Epithelial cell of proximal tubule (primary cell): Measurements from ENCODE around the gene FGD1. TPM values are rescaled to one million over a fixed set of nuclear protein-coding genes. Genes with fewer than 3 reads are reported as not detected.
A peak's percentile ranks its signal among the peaks of the same experiment; 100 is the strongest.
"Not testable (repeated sequence)": the region's sequence is repeated elsewhere in the genome, so short reads cannot be mapped to it uniquely, and the experiment has no call there.

Experiments used
- DNase-seq: peaks from one replicate; pipeline ENCODE4 v3.0.0-alpha.2; 2011; ENCODE audit warnings: low read depth
- H3K4me3 ChIP-seq: 2 replicates; pipeline ENCODE4 v1.5.1; 2011; ENCODE audit warnings: low read depth, mild to moderate bottlenecking, low read length
- CTCF ChIP-seq: conservative IDR thresholded peaks from 2 replicates; pipeline ENCODE4 v1.5.1; 2012; ENCODE audit warnings: low read depth, mild to moderate bottlenecking, low read length
- total RNA-seq: library from RNA; depleted of rRNA; stranded (reverse); fragments of >200 nt; gene quantifications from 2 replicates; pipeline ENCODE4 v1.2.3, GENCODE V29; 2015

FGD1 gene
- total RNA-seq, 1 donor from 2014 or later = 10.2 TPM

DNA sequence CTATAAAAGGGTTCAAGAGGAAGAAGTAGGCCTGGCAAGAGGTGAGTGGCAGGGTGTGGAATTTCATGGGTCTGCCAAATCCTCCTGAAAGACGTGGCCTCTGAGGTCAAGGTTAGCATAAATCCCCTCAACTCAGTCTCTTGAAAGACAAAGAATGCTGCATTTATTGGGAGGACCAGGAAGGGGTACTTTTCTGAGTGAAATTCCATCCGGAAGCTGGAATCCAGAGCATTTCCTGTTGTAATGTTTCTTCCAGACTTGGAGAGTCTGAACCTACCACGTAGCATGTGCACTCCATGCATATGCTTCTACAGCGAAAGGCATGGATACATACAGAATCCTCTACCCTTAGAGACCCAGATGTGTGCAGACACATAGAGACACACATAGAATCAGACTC lies 13.4 kb upstream of the FGD1 start:
- no peak overlapping the region for H3K4me3 ChIP-seq
- DNase-seq = no peak
- no peak for TF ChIP-seq CTCF

GRCh38 chrX:54496936-54497335 lies 902 bp upstream of the FGD1 start:
- no peak overlapping the region for H3K4me3 ChIP-seq
- no peak for DNase-seq
- TF ChIP-seq CTCF = no peak

- peak overlapping the region; percentile 64 for H3K4me3 ChIP-seq
- TF ChIP-seq CTCF = no peak
- DNase-seq = no peak
Measured at GRCh38 chrX:54496517-54496852, 451 bp upstream of the FGD1 start.

- no peak for DNase-seq
- TF ChIP-seq CTCF = no peak
- peak overlapping the region; percentile 64 for H3K4me3 ChIP-seq
Measured at GRCh38 chrX:54494989-54495813, 833 bp downstream of the FGD1 start.

DNA sequence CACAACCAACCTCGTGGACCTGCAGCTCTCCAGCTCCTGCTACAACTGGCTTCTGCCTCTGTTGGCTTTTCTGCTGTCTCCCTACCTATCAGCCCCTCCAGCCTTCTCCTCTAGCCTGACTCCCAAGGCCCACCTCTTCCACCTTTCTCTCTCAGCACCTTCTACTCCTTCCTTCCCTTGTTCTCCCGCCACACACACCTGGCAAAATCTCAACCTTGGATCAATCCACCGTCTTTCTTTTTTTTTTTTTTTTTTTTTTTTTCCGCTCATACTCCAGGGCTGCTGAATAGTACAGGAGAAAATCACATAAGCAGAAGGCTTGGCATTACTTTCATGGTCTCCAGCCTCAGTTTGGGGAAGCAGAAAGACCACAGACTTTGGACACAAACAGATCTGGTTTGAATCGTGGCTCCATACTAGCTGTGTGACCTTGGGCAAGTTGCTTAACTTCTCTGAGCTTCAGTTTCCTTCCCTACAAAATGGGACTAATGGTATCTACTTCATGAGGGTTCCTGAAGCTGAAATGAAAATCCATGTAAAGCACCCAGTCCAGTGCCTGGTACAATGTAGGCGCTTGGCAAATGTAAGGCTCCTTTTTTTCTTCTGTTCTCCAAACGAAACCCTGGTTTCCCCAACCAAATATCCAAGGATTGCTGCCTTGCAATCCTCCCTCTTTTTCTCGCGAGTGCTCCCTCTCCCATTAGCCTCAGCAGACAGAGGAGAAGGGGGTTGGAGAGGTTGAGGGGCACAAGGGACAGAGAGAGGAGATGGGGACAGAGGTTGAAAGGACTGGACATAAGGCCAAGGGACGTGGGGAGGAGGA lies 1.7 kb downstream of the FGD1 start:
- no peak for TF ChIP-seq CTCF
- peak overlapping the region; percentile 64 for H3K4me3 ChIP-seq
- DNase-seq = no peak

- no peak for DNase-seq
- no peak for TF ChIP-seq CTCF
- no peak overlapping the region for H3K4me3 ChIP-seq
Measured at GRCh38 chrX:54492340-54492739, 3.7 kb downstream of the FGD1 start.

DNA sequence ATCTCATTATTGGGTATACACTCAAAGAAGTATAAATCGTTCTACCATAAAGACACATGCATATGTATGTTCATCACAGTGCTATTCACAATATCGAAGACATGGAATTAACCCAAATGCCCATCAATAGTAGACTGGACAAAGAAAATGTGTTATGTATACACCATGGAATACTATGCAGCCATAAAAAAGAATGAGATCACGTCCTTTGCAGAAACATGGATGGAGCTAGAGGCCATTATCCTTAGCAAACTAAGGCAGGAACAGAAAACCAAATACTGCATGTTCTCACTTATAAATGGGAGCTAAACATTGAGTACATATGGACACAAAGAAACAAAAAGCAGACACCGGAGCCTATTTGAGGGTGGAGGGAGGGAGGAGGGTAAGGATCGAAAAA lies 6.2 kb downstream of the FGD1 start:
- not testable (repeated sequence) for H3K4me3 ChIP-seq

More for the DNA sequence above, 6.2 kb downstream of the FGD1 start:
- DNase-seq = not testable (repeated sequence)
